ENCODE results near the gene RHOJ. TPM values are rescaled to one million over a fixed set of nuclear protein-coding genes. Genes with fewer than 3 reads are reported as not detected.

The RHOJ gene
- total RNA-seq, 1 experiment from 2014 or later = 0.40 TPM

DNA sequence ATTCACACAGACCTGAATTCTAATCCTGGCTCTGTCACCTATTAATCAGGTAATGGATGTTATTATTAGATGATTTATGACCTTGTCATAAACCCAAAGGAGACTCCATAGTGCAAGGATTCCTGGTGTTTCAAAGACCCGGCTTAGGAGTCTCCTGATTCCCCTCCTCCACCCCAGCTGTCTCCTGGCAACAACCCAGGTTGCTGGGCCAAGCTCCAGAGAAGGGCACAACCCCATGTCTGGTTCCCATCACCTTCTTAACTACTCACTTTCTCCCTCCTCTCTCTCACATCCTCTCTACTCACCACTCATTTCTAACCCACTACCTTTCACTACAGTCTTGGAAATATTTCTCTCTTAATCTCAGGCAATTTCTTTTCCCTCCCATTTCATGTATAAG is 41.6 kb downstream of the RHOJ start:
- no peak for DNase-seq
- no TSS peak for BruUV-seq (replicated peaks)
- Mint-ChIP-seq H3K27me3 (ENCODE audit: unreplicated experiment) (peaks cover 24% of the 10 kb centered on the region), H3K4me1 (ENCODE audit: low read depth, unreplicated experiment) (no peaks in the 10 kb centered on the region), H3K36me3 (ENCODE audit: insufficient read depth, unreplicated experiment) (no peaks in the 10 kb centered on the region), H3K4me3 (ENCODE audit: low read depth, unreplicated experiment) (no peak overlapping the region), H3K9me3 (ENCODE audit: low read depth, unreplicated experiment) (peaks cover 2% of the 10 kb centered on the region), H3K27ac (ENCODE audit: unreplicated experiment) (no peak overlapping the region)
- CTCF ChIA-PET = no interaction called here
- TF ChIP-seq, protein P1, sequence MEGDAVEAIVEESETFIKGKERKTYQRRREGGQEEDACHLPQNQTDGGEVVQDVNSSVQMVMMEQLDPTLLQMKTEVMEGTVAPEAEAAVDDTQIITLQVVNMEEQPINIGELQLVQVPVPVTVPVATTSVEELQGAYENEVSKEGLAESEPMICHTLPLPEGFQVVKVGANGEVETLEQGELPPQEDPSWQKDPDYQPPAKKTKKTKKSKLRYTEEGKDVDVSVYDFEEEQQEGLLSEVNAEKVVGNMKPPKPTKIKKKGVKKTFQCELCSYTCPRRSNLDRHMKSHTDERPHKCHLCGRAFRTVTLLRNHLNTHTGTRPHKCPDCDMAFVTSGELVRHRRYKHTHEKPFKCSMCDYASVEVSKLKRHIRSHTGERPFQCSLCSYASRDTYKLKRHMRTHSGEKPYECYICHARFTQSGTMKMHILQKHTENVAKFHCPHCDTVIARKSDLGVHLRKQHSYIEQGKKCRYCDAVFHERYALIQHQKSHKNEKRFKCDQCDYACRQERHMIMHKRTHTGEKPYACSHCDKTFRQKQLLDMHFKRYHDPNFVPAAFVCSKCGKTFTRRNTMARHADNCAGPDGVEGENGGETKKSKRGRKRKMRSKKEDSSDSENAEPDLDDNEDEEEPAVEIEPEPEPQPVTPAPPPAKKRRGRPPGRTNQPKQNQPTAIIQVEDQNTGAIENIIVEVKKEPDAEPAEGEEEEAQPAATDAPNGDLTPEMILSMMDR (IDR thresholded peaks at IDR 0.05; ENCODE audit: unreplicated experiment) = no peak
- intact Hi-C loops (cut with micrococcal nuclease; ENCODE audit: unreplicated experiment) = no loop called here

DNA sequence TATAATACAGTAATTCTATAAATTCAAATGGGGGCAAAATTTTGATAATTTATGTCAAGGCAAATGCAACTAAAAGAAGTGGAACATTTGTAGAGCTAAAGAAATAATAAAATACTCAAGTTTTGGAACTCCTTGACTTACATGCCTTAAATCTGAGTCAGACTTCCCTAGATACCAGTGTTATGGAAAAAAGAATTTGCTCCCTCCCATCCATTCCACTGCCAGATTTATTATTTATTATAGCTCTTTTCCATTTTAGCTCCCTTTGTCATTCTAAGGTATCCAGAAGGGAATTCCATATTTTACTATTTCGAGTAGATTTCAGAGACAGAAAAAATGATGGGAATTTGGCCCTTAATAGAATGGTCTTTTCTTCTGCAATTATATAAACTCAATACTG is 44.0 kb downstream of the RHOJ start:
- DNase-seq = no peak
- BruUV-seq (replicated peaks) = no TSS peak

DNA sequence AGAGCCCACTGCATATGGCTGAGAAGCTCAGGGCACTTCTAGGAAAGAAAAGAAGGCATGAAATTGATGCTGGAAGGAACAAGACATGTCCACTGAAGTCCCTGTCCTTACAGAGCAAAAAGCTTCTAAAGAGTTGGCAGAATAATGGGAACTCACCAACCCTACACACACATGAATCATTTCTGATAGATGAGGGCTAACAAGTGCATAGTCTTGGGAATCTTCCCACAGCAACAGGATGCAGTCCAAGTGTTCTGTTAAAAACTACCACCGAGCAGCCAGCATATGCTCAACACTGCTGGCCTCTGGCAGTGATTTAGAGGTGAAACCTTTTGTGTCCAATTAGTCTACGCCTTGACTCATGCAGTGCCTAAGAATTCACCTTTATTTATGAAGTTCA is 44.8 kb downstream of the RHOJ start:
- TF ChIP-seq, protein P1 (IDR thresholded peaks at IDR 0.05; ENCODE audit: unreplicated experiment) = no peak
- H3K27me3 Mint-ChIP-seq (ENCODE audit: unreplicated experiment) = peaks cover 27% of the 10 kb centered on the region
- peaks cover 2% of the 10 kb centered on the region for H3K9me3 Mint-ChIP-seq (ENCODE audit: low read depth, unreplicated experiment)
- intact Hi-C loops (cut with micrococcal nuclease; ENCODE audit: unreplicated experiment) = no loop called here
- no peaks in the 10 kb centered on the region for H3K36me3 Mint-ChIP-seq (ENCODE audit: insufficient read depth, unreplicated experiment)
- no peak for DNase-seq
- CTCF ChIA-PET = no interaction called here
- no peak overlapping the region for H3K4me3 Mint-ChIP-seq (ENCODE audit: low read depth, unreplicated experiment)
- no TSS peak for BruUV-seq (replicated peaks)
- H3K4me1 Mint-ChIP-seq (ENCODE audit: low read depth, unreplicated experiment) = no peaks in the 10 kb centered on the region
- no peak overlapping the region for H3K27ac Mint-ChIP-seq (ENCODE audit: unreplicated experiment)

More for the DNA sequence above, 44.0 kb downstream of the RHOJ start:
- TF ChIP-seq, protein P1 (IDR thresholded peaks at IDR 0.05; ENCODE audit: unreplicated experiment) = no peak
- Mint-ChIP-seq H3K36me3 (ENCODE audit: insufficient read depth, unreplicated experiment) (no peaks in the 10 kb centered on the region), H3K4me3 (ENCODE audit: low read depth, unreplicated experiment) (no peak overlapping the region), H3K9me3 (ENCODE audit: low read depth, unreplicated experiment) (peaks cover 2% of the 10 kb centered on the region), H3K27me3 (ENCODE audit: unreplicated experiment) (peaks cover 24% of the 10 kb centered on the region), H3K4me1 (ENCODE audit: low read depth, unreplicated experiment) (no peaks in the 10 kb centered on the region), H3K27ac (ENCODE audit: unreplicated experiment) (no peak overlapping the region)
- intact Hi-C loops (cut with micrococcal nuclease; ENCODE audit: unreplicated experiment) = no loop called here
- CTCF ChIA-PET = no interaction called here

DNA sequence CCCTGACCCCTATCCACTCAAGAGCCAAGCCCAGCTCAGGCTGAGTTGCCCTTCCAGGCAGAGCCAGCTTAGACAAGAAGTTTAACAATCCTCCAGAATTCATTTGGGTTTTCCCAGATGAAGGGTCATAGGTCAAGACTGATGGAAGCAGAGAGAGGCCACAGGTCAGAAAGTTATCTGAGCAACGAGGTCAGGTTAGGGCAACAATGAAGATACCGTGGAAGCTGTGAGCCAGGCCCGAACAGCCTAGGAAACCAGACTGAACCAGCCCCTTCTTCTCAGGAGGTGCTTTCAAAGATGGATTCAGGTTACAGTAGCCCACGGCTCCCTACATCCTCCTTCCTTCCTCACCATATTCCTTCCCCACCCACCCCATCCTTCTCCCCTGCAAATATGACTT is 53.1 kb downstream of the RHOJ start:
- Mint-ChIP-seq H3K4me1 (ENCODE audit: low read depth, unreplicated experiment) (no peaks in the 10 kb centered on the region), H3K36me3 (ENCODE audit: insufficient read depth, unreplicated experiment) (no peaks in the 10 kb centered on the region), H3K9me3 (ENCODE audit: low read depth, unreplicated experiment) (no peaks in the 10 kb centered on the region), H3K27ac (ENCODE audit: unreplicated experiment) (no peak overlapping the region), H3K27me3 (ENCODE audit: unreplicated experiment) (peaks cover 26% of the 10 kb centered on the region), H3K4me3 (ENCODE audit: low read depth, unreplicated experiment) (no peak overlapping the region)
- TF ChIP-seq, protein P1 (IDR thresholded peaks at IDR 0.05; ENCODE audit: unreplicated experiment) = no peak
- BruUV-seq (replicated peaks) = no TSS peak
- no peak for DNase-seq
- intact Hi-C loops (cut with micrococcal nuclease; ENCODE audit: unreplicated experiment) = no loop called here
- CTCF ChIA-PET = interaction anchor here (0.8 kb wide), 1 partner anchor 30 kb away, joined by 3 read pairs; no protein-coding TSS in a partner anchor
